D721Med (cell line): ENCODE results near the gene B3GALNT1.

ENCODE experiments used
- DNase-seq: peaks from one replicate; pipeline ENCODE4 v3.0.0; 2011; ENCODE audit warnings: low spot score; ENCODE audit not compliant: insufficient read length
- FAIRE-seq: peaks from 2 replicates; lab custom pipeline; 2011; peaks lifted over from hg19 to GRCh38; lab: Jason Lieb, UNC
- CTCF ChIP-seq: IDR thresholded peaks from 2 replicates; pipeline ENCODE4 v1.5.1; 2012; ENCODE audit warnings: mild to moderate bottlenecking, control low read depth; ENCODE audit not compliant: insufficient read depth; ENCODE audit errors: missing control alignments

B3GALNT1 gene

GRCh38 chr3:161082063-161082462, 23.1 kb downstream of the B3GALNT1 start:
- no peak for TF ChIP-seq CTCF
- DNase-seq (no peak), FAIRE-seq (no peak)

- DNase-seq = no peak
- TF ChIP-seq CTCF = no peak
- FAIRE-seq = no peak
Observed at GRCh38 chr3:161081633-161082032, 23.5 kb downstream of the B3GALNT1 start.

- FAIRE-seq = no peak
- DNase-seq = no peak
- no peak for TF ChIP-seq CTCF
Observed at GRCh38 chr3:161073181-161073580, 32.0 kb downstream of the B3GALNT1 start.

GRCh38 chr3:161072751-161073150, 32.4 kb downstream of the B3GALNT1 start:
- no peak for DNase-seq
- no peak for FAIRE-seq
- no peak for TF ChIP-seq CTCF

- TF ChIP-seq CTCF = no peak
- DNase-seq = no peak
- FAIRE-seq = no peak
Observed at GRCh38 chr3:161072211-161072621, 32.9 kb downstream of the B3GALNT1 start.

GRCh38 chr3:161070980-161071663, 34.0 kb downstream of the B3GALNT1 start:
- no peak for DNase-seq
- TF ChIP-seq CTCF = no peak
- FAIRE-seq = no peak

GRCh38 chr3:161070252-161070930, 34.8 kb downstream of the B3GALNT1 start:
- no peak for TF ChIP-seq CTCF
- DNase-seq (no peak), FAIRE-seq (no peak)
